SH-SY5Y (cell line): ENCODE measurements around the gene SFTPA1.

ENCODE experiments used
- GATA2 ChIP-seq: IDR thresholded peaks from 2 replicates; pipeline ENCODE4 v1.6.1; 2011; ENCODE audit warnings: mild to moderate bottlenecking, low read depth, low read length
- GATA3 ChIP-seq: IDR thresholded peaks from 2 replicates; pipeline ENCODE4 v1.6.1; 2011; ENCODE audit warnings: low read depth, mild to moderate bottlenecking, low read length, moderate library complexity

DNA sequence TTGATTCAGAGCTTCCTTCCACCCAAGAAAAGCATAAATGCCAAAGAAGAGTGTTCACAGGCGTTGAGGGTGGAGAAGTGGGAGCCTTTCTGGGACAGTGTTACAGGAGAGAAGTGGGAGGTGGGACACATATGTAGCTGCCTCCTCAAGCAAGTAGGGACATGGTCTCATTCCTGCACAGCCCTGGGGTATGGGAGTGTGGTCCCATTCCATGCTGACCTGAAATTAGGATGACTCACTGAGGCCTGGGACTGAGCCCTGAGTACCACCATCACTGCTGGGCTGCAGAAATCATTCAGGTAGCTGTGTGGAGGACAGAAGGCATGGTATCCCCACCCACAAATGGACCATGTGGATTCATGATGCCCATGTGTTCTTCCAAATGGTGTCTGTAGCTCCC lies 17.4 kb upstream of the SFTPA1 start:
- TF ChIP-seq GATA2, result no peak
- no peak for TF ChIP-seq GATA3
